ENCODE data around the gene FGFR2.

Gene FGFR2

DNA sequence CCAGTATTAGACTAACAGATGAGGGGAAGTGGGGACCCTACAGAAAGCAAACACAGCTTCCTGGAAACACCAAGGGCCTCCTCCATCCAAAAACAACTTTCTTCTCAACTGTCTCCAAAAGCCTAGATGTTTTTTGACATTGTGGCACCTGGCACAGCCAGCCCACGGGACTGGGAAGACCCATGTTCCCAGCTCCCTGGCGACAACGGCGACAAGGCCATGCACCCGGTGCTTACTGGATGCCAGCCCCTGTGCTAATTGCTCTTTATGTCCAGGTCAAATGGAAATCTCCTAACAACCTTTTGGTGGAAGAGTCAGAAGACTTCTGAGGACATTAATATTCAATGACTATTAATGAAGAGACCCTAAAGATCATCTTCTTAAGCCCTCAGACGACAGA lies 7.1 kb downstream of the FGFR2 start:
- DNase-seq = no peak

DNA sequence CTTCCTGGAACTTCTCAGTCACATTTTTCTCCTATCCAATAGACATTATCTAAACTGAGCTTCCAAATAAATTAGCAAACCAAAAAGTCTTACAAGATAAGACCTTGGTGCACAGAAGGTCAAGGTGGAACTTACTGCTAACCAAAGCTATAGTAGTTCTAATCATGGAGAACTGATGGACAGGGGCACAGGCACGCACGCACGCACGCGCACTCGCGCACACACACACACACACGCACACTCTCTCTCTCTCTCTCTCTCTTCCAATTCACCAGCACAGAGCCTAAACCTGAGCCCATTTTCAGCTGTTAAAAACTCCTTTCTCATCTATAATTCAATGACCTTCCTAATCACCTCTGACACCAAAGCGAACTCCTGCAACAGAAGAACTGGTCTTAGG lies 7.5 kb downstream of the FGFR2 start:
- DNase-seq = peak in 1 of 56 donors; percentile 18

DNA sequence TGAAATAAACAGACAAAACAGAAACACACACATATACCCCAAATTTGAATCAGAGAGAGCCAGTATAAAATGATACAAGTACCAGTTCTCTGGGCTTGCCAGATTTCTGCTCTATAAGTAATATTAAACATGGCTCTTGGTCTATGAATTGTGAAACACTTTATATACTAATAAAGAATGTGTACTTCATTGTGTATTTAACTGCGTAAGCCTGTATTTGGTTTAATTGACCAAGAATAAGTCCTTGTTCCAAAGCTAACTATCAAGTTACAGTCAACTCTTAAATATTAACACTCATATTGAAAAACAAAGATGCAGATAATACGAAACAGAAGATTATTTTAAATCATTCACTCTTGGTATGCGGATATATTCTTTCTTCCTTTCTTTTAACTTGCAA lies 8.7 kb downstream of the FGFR2 start:
- DNase-seq = no peak

DNA sequence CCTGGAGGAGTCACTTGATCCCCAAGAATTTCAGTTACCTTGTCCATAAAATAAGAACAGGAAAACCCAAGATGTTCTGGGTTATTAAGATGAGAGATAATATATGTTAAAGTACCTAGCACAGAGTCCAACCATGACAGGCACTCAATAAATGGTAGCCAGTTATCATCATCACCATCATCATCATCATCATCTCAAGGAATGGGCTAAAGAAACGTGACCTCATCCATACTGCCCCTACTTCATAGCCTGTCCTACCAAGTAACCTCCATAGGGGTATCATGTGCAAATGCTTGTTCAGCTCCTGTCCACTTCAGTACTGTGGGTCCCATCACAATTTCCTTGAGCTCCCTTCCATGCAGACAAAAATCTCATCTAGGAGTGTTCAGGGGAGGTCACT lies 14.4 kb downstream of the FGFR2 start:
- no peak for DNase-seq

DNA sequence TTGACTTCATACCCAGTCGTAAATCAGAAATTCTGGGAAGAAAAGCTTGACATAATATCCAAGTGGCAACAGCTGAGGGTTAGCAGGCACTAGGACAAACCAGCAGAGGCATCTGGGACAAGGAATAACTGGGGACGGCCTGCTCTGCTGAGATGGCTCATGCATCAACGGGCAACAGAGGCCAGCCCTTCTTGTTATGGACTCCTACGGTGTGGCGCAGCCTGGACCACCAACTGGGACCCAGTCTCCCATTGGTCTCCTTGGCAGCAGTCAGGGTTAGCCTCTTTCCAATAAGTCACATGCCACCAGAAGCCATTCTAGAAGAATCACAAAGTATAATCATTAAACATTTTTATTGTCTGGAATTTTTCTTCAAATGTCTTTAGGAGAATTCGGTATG lies 15.0 kb downstream of the FGFR2 start:
- DNase-seq = no peak

DNA sequence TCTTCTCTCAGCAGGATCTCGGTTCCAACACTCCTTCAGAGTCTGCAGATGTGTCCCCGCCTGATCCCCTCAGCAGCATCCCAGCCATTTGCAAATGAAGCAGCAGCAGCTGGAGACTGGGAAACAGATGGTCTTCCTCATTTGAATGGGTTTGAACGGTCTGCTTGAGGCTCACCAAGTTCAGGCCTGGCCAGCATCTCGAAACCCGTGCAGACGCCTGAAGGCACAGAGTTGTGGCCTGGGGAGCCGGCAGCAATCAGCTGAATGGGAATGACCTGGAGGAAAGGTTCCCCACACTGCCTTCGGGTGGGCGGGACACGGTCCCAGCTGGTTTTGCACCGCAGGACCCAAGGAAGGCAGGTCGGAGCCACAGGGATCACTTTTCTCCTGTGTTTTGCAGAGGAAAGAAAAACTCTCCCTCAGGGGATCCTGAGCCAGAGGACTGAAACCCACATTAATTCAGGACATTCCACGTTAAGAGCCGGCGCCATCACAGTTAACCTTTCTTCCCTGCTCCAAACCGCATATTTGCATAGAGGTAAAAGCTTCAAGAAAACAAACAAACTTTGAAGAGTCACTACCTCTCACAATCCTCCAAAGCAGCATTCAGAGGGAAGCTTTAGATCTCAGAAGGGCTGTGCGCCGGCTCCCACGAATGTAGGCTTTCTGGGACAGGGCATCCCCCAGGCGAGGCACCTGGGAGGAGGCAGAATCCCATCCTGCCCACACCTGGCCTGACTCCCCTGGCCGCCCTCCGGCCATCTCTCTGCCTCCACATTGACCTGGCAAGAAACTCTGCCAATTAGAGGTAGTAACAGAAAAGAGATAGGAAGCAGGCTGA lies 17.7 kb downstream of the FGFR2 start:
- peak in 4 of 56 donors; percentile 20 to 57 (median 25) for DNase-seq

DNA sequence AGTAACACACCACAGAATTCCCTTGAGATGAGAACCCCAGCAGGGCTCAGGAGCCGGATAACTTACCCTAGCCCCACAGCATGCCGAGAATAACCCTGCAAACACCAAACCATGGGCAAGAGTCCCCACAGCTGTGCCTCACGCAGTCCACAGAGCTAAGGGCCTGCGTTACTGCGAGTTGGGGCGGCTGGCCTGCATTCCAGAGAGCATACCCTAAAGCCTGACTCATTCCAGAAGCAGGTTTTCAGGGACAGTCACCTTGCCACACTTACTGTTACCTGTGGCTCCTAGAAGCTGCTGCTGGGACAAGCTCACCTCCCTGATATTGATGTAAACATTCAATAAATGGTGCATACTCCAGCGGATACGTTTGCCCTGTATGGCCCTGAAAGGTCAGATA lies 18.6 kb downstream of the FGFR2 start:
- no peak for DNase-seq

DNA sequence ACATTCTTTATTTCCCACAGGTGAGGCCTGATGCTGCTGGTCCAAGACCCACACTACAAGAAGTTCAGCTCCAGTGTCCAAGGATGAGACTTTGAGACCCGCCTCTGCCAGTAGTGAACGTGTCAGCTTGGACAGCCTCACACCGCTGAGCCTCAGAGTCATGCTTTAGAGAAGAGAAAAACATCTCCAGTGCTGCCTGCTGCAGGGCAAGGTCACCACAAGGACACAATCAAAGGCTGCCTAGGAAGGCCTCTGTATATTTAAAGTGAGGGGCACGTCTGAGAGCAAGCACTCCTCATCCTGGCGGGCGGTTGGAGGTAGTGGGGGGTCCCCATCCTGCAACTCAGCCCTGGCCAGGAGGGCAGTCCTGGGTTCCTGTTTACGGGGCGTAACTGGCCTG lies 19.3 kb downstream of the FGFR2 start:
- DNase-seq = no peak

DNA sequence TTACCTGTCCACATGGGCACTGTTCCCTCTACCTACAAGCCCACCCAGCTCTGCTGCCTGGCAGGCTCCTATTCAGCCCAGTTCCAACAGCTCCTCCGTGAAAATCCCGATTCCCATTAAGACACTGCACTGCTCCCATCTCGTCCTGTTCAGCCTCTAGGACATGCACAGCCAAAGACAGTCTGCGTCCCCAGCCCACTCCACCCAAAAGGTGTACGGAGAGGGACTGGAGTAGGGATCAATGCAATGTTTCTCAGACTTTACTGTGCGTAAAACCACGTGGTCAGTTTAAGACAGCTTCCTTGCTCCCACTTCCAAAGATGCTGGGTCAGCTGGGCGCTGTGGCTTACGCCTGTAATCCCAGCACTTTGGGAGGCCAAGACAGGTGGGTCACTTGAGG lies 19.9 kb downstream of the FGFR2 start:
- no peak for DNase-seq

DNA sequence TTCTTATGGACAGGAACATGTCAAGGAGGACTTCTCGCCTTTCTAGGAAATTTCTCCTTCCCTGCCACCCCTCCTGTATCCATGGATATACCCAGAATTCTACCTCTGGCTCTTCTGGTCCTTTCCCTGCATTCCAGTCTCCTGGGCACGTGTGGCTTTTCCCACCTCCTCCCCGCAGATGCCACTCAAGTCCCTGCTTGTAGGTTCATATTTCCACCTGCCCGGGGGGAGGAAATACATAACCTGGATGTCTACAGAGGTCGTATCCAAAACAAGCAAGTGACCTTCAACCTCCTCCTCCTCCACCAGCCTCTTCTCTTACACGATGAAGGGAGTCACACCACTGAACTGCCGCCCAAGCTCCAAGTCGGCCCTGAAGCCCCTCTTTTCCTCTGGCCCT lies 20.7 kb downstream of the FGFR2 start:
- DNase-seq = no peak

DNA sequence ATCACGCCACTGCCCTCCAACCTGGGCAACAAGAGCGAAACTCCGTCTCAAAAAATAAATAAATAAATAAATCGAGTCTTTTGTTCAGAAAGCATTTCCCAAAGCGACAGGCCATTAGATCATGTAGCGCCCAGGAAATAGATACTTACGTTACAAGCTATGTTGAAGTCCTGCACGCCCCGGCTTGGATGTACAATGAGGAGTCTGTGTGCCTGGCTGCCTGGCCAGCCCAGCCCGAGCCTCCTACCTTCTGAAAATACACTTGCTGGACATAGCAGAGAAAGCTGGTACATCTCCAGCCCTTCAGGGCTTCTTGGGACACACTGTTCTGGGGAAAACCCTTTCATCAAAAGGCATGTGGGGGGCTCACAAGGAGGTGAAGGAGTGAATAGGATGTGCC lies 22.1 kb downstream of the FGFR2 start:
- DNase-seq = peak in 1 of 56 donors; percentile 23

DNA sequence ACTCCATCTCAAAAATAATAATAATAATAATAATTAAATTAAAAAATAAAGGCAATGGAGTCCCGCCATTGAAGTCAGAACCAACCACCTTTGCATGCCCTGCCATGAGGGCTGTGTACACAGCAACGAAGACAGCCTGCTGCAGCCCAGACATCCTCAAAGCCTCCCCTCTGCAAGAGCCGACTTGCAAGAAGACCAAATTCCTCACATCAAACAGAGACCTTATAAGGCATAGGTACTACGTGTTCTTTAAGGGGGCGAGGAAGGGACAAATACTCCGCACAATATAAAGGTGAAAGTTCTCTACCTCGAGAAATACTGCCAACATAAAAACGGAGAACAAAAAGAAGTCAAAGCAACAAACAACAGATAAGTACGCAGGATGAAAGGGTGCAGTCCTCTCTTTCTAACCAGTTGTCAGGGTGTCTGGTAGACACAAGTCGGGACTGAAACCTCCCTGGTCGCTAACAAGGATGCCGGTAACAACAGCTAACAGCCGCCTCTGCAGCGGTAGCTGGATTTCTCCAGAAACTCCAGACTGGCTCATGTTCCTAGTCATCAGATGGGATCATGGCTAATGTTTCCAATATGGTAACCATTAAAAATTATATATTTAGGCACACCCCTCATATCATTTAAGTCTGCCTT lies 23.6 kb downstream of the FGFR2 start:
- no peak for DNase-seq

DNA sequence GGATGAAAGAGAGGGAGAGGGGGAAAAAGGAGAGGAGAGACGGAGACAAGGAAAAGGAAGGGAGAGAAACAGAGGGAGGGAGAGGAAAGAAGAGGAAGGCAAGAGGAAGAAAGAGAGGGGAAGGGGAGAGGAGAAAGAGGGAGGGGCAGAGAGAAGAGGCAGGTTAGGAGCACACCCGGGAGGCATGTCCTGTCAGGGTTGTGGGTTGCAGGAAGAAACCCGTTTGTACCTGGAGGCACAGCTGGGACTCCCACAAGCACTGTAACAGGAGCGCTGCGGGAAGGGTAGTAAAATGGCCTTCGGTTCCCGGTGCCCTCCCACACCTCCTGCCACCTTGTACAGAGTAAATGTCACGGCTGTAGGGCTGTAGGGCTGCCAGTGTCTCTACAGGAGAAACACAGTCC lies 24.7 kb downstream of the FGFR2 start:
- no peak for DNase-seq

DNA sequence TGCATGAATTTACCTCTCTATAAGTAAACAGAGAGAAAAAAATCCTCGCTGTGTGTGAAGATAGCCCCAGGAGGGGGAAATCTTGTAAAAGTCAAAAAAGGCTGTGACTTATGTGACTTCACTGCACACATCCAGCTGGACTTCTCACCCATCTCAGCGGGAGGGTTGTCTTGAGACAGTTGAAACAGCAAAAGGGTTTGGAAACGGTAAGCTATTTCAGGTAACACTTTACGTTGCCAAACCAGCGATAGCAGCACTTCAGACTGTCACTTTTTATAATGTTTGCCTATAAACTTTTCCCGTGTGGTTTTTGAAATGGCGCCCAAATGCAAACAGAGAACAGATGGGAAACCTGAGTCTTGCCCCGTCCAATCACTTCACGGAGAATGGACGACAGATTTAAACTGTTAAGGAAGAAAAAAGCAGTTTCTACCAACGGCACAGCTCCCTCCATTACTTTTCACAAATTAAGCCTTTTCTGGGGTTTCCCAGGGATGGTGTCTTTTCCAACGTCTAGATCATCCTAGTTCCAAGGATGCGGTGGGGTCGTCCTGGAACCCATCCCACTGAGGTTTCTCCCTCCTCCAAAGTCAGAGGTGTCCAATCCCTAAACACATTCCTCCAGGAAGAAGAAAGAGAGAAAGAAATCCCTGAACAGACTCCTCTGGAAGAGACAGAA lies 25.2 kb downstream of the FGFR2 start:
- DNase-seq = no peak

DNA sequence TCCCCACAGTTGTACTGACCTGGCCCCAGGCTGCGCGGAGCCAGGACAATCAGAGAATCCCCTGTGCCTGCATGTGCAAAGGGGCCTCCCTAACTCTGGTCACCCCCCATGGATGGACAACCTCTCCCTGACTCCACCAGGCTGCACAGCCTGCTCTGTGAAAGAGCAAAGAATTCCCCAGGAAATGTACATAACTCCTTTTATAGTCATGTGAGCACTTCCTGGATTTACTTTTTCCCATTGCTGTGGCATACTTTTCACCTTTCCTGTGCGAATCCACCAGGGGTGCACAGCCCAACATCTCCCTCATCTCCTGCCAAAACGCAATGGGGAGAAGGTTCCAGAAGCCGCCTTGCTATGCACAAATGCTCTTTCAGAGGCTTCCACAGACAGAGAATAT lies 27.9 kb downstream of the FGFR2 start:
- no peak for DNase-seq

DNA sequence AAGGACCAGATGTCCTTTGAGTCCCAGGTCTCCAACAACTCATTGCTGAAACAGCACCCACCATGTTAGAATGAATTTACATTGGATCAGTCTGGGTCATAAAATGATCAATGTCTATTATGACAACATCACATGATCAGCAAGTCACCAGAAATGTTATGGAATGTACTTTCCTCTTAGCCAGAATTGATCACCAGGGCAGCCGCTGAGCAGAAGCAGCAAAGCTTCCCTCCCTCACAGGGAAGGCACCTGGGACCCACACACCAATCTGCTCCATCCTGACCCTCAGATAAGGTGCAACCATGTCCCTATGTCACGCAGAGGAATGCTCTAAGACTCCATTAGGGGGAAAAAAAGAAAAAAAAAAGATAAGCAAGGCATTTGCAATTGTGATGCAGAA lies 30.0 kb downstream of the FGFR2 start:
- DNase-seq = no peak

DNA sequence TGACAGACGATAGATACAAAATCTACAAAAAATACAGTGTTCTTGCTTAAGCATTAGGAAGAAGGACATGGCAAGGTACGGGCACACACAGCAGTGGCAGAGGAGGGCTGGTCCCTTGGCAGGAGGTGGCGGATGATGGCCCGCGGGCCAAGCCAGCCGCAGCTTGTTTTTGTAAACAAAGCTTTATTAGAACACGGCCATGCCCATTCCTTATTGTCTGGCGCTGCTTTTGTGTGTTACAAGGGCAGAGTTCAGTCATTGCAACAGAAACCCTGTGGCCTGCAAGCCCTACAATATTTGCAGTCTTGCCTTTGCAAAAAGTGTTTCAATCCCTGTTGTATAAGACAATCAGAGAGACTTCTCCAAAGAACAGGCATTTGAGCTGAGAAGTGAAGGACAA lies 30.7 kb downstream of the FGFR2 start:
- no peak for DNase-seq

DNA sequence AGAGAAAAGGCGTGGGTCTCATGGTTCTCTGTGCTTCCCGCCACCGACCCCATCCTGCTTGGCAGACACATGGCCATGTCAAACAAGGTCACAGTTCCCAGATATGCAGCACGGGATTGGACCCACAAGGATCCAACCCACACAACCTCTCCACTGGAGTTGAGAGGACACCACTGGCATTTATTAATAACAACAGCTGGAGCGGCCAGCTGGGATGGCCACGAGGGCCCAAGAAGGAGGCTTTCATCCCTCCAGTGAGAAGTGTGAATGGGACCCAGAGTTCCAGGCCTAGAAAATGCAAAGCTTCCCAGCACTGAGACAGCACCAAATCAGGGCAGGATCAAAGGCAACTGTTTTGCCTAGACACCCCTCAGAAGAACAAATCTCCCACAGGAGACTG lies 31.5 kb downstream of the FGFR2 start:
- DNase-seq = peak in 23 of 56 donors; percentile 19 to 69 (median 40)

DNA sequence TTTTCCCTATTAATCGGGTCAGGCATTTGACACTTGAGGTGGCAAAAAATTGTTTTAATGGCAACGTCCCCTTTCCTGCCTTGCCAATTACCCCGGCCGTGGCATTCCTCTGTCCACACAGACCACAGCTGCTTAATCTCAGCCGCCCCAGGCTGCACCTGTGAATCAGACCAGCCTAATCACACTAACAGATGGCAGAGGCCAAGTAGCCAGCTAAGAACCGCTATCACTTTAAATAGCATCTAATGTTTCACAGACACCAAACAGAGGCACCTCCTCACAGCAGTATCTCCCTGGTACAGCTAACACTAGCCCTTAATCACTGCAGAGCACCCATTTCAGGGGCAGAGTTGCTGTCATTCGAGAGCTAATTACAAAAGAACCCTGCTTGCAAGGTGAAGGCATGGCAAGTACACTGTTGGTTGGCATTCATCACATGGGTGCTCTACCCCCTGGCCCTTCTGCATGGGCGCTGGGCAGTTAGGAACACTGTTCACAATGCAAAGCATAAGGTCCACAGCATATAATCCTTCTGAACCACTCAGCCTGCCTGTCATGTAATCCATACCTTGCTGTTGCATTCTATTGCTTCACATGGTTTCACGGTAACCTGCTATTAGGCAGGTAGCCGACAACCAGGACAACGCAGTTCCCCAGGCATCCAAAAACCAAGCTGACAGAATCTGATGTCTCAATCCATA lies 38.8 kb downstream of the FGFR2 start:
- no peak for DNase-seq

DNA sequence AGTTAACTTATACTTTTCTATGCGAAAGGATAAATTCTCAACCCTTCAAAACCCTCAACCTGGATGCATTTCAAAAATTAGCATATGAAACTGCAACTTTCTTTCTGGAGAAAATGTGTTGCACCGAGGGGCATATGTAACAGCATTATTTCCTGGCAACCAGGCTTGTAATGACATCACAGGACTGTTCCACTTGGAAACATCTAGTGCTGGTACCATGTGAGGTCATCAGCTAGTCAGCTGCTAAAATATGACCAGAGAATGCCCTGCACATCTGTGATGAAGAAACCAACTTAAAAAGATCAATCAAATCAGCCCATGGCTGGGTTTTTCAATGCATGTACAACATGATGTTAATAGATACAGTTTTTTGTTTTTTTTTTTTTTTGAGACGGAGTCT lies 40.0 kb downstream of the FGFR2 start:
- peak in 6 of 56 donors; percentile 21 to 37 (median 28) for DNase-seq

DNA sequence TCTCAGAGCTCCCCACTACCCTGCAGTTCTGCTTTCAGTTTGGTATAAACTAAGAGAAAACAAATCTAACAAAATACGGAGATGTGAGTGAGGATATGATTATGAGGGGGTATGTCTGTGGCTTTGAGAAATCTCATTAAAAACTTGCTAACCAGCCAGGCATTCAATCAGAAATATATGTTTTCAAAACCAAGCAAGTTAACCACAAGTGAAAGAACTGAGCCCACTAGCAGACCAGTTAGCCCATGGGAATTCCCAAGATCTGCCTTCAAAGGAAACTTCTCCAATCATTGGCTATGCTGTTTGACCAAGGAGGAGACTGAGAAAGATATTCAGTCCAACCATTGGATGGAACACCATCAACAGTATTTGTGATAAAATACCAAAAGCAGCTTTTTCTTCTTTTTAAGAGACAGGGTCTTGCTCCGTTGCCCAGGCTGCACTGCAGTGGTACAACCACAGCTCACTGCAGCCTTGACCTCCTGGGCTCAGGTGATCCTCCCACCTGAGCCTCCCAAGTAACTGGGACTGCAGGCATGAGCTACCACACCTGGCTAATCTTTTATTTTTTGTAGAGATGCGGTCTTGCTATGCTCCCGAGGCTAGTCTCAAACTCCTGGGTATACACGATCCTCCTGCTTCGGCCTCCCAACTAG lies 41.2 kb downstream of the FGFR2 start:
- no peak for DNase-seq

Data from amygdala (tissue), 56 donors.